Measurements from ENCODE around the gene TMEM151A.
"Not testable (repeated sequence)": the region's sequence is repeated elsewhere in the genome, so short reads cannot be mapped to it uniquely, and the experiment has no call there.

Gene TMEM151A

GRCh38 chr11:66274219-66274618 lies 17.5 kb upstream of the TMEM151A start:
- no peak for DNase-seq (ENCODE audit: low read depth)
- TF ChIP-seq, protein P1, sequence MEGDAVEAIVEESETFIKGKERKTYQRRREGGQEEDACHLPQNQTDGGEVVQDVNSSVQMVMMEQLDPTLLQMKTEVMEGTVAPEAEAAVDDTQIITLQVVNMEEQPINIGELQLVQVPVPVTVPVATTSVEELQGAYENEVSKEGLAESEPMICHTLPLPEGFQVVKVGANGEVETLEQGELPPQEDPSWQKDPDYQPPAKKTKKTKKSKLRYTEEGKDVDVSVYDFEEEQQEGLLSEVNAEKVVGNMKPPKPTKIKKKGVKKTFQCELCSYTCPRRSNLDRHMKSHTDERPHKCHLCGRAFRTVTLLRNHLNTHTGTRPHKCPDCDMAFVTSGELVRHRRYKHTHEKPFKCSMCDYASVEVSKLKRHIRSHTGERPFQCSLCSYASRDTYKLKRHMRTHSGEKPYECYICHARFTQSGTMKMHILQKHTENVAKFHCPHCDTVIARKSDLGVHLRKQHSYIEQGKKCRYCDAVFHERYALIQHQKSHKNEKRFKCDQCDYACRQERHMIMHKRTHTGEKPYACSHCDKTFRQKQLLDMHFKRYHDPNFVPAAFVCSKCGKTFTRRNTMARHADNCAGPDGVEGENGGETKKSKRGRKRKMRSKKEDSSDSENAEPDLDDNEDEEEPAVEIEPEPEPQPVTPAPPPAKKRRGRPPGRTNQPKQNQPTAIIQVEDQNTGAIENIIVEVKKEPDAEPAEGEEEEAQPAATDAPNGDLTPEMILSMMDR (IDR thresholded peaks at IDR 0.05; ENCODE audit: low read length, missing control alignments) = no peak
- H3K4me3 ChIP-seq (replicated peaks; ENCODE audit: low read depth, low read length) = no peak overlapping the region

GRCh38 chr11:66275396-66275795 lies 16.3 kb upstream of the TMEM151A start:
- no peak overlapping the region for H3K4me3 ChIP-seq (replicated peaks; ENCODE audit: low read depth, low read length)
- TF ChIP-seq, protein P1 (IDR thresholded peaks at IDR 0.05; ENCODE audit: low read length, missing control alignments) = no peak
- no peak for DNase-seq (ENCODE audit: low read depth)

DNA sequence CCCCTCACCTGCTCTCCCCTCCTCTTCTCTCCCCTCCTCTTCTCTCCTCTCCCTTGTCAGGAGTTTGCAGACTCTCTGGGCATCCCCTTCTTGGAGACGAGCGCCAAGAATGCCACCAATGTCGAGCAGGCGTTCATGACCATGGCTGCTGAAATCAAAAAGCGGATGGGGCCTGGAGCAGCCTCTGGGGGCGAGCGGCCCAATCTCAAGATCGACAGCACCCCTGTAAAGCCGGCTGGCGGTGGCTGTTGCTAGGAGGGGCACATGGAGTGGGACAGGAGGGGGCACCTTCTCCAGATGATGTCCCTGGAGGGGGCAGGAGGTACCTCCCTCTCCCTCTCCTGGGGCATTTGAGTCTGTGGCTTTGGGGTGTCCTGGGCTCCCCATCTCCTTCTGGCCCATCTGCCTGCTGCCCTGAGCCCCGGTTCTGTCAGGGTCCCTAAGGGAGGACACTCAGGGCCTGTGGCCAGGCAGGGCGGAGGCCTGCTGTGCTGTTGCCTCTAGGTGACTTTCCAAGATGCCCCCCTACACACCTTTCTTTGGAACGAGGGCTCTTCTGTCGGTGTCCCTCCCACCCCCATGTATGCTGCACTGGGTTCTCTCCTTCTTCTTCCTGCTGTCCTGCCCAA lies 15.6 kb upstream of the TMEM151A start:
- no peak for DNase-seq (ENCODE audit: low read depth)
- TF ChIP-seq, protein P1 (IDR thresholded peaks at IDR 0.05; ENCODE audit: low read length, missing control alignments) = no peak
- H3K4me3 ChIP-seq (replicated peaks; ENCODE audit: low read depth, low read length) = no peak overlapping the region

GRCh38 chr11:66276619-66277018 lies 15.1 kb upstream of the TMEM151A start:
- H3K4me3 ChIP-seq (replicated peaks; ENCODE audit: low read depth, low read length); DNase-seq (ENCODE audit: low read depth): not testable (repeated sequence)

DNA sequence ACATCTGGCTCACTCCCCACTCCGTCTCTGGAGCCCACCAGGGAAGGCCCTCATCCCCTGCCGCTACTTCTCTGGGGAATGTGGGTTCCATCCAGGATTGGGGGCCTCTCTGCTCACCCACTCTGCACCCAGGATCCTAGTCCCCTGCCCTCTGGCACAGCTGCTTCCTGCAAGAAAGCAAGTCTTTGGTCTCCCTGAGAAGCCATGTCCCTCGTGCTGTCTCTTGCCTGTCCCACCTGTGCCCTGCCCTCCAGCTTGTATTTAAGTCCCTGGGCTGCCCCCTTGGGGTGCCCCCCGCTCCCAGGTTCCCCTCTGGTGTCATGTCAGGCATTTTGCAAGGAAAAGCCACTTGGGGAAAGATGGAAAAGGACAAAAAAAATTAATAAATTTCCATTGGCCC lies 14.6 kb upstream of the TMEM151A start:
- H3K4me3 ChIP-seq (replicated peaks; ENCODE audit: low read depth, low read length) = not testable (repeated sequence)

DNA sequence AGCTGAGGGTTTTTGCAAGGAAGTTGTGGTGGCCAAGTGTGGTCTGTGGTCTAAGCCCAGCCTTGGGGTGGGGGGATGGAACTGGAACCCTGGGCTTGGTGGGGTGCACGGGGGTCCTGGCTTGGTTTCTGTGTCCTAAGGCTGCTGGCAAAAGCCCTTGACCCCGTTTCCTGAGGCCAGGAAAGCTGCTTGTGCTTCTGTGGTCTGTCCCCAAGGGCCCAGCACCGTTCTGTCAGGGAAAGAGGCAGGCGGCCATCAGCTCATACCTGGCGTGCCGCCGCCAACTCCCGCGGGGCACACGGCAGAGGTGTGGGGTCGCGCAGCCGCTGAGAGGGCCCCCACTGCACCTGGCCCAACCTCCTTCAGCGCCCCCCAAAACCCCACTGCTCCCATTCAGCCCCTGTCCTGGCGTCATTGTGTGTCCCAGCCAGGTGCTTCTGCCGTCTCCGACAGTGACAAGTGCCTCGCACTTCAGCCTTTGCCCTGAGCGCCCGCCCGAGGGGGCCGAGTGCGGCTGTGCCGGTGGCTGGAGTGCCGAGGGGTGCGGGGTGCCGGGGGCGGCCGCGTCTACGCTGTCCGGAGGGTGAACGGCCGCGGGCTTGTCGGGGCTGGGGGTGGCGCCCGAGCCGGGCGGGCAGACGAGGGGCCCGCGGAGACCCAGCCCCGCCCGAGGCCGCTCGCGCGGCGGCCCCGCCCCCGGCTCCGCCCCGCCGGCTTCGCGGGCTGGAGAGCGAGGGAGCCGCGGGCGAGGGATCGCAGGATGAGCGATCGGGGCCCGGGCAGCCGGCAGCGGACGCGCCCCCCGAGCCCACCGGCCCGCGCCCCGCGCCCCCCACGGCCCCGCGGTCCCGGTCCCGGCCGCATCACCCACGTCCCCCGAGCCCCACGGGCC lies 14.0 kb upstream of the TMEM151A start, which contains the start of gene CNIH2:
CNIH2 (plus strand) TSS at position 705 of the 892 bp plus-strand sequence. CDS start 282 bp downstream, outside the sequence.
- no peak within 1 kb of the TSS for H3K4me3 ChIP-seq (replicated peaks; ENCODE audit: low read depth, low read length)
- no peak for DNase-seq (ENCODE audit: low read depth)
- TF ChIP-seq, protein P1 (IDR thresholded peaks at IDR 0.05; ENCODE audit: low read length, missing control alignments) = no peak

More for the DNA sequence above, 14.6 kb upstream of the TMEM151A start:
- not testable (repeated sequence) for DNase-seq (ENCODE audit: low read depth)

DNA sequence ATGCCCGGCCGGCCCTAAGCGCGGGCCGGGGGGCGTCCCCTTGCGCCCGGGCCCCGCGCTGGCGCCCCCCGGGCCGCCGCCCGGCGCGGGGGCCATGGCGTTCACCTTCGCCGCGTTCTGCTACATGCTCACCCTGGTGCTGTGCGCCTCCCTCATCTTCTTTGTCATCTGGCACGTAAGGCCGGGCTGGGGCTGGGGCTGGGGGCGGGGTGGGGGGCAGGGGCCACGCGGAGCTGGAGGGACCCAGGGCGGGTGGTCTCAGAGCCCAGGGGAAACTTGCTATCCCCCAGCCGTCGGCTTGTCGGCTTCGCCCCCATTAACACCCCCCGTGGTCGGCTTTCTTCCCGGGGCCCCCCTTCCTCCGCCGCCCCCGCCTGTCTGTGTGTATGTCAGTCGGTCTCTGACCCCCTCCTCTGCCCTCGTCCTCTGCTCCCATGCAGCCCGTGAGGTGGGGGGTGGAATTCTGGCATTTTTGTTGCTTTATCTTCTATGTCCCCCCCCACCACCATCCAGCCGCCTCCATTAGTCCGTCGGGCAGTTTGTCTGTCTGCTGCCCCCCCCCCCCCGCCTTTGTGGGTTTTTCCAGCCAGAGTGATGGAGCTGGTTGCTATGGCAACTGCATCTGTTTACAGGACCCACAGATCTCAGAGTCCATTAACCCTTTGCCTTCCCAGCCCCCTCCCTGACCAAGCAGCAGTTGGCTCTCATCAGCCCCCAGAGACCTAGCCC lies 13.2 kb upstream of the TMEM151A start:
- TF ChIP-seq, protein P1 (IDR thresholded peaks at IDR 0.05; ENCODE audit: low read length, missing control alignments) = no peak
- peak; percentile 21 for DNase-seq (ENCODE audit: low read depth)
- H3K4me3 ChIP-seq (replicated peaks; ENCODE audit: low read depth, low read length) = no peak overlapping the region
